Suprapubic skin (tissue), 4 donors: ENCODE data around the gene KRT15.

Experiments
- EP300 ChIP-seq: sonication (generic); formaldehyde crosslinking; IDR thresholded peaks from one replicate; pipeline ENCODE4 v1.6.1; 2017; ENCODE audit warnings: antibody characterized with exemption
- POLR2A ChIP-seq, 2 donors: fragments of 450-650 bp; IDR thresholded peaks; one replicate each; pipeline ENCODE4 v1.6.1; 2017; ENCODE audit warnings: antibody characterized with exemption in 2 of 2, mild to moderate bottlenecking in 2 of 2, moderate library complexity in 2 of 2
- POLR2AphosphoS5 ChIP-seq, 3 donors: sonication (generic); formaldehyde crosslinking; IDR thresholded peaks; one replicate each; pipeline ENCODE4 v1.6.1; 2017; ENCODE audit warnings: antibody characterized with exemption in 3 of 3
- TF ChIP-seq, protein P1 (sequence below), 2 donors: fragments of 200-600 bp in 1 of 2; fragments of 450-650 bp in 1 of 2; sonication (generic) in 1 of 2; IDR thresholded peaks; one replicate each; pipeline ENCODE4 v1.5.1; 2016 to 2019; ENCODE audit warnings: antibody characterized with exemption in 2 of 2, mild to moderate bottlenecking in 1 of 2, moderate library complexity in 1 of 2

DNA sequence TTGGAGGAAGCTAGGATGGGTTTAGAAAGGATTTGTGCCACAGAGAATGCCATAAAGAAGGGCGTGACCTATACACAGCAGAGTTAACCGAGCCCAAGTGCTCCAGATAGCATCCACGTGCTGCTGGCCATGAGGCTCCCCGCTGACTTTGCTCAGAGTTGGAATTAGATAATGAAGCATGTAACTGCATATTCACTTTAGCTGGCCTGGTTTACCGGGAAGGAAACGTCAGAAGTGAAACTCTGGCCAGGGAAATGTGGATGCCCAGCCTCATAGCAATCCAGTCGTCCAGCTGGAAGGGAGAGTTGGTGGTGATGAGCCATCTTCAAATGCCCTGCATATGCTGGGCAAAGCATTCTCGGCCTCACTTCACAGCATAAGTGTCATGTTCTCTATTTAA, 43.8 kb downstream of the KRT15 start:
- TF ChIP-seq POLR2A (IDR thresholded peaks at IDR 0.05) (no peak), EP300 (no peak), POLR2AphosphoS5 (IDR thresholded peaks at IDR 0.05) (no peak)
- TF ChIP-seq, protein P1, sequence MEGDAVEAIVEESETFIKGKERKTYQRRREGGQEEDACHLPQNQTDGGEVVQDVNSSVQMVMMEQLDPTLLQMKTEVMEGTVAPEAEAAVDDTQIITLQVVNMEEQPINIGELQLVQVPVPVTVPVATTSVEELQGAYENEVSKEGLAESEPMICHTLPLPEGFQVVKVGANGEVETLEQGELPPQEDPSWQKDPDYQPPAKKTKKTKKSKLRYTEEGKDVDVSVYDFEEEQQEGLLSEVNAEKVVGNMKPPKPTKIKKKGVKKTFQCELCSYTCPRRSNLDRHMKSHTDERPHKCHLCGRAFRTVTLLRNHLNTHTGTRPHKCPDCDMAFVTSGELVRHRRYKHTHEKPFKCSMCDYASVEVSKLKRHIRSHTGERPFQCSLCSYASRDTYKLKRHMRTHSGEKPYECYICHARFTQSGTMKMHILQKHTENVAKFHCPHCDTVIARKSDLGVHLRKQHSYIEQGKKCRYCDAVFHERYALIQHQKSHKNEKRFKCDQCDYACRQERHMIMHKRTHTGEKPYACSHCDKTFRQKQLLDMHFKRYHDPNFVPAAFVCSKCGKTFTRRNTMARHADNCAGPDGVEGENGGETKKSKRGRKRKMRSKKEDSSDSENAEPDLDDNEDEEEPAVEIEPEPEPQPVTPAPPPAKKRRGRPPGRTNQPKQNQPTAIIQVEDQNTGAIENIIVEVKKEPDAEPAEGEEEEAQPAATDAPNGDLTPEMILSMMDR (IDR thresholded peaks at IDR 0.05): no peak
